GM19351 (cell line): ENCODE measurements around the gene IFIT2.
A peak's percentile ranks its signal among the peaks of the same experiment; 100 is the strongest.

Source experiments
- ATAC-seq: cut with Tn5 transposase; IDR thresholded peaks from one replicate; pipeline ENCODE4 v1.9.1; 2021; ENCODE audit warnings: mild to moderate bottlenecking, moderate library complexity; ENCODE audit not compliant: unreplicated experiment

IFIT2 gene

GRCh38 chr10:89337484-89337883 lies 35.6 kb downstream of the IFIT2 start:
- ATAC-seq = peak; percentile 31

- ATAC-seq = no peak
These were observed 36.9 kb downstream of the IFIT2 start for GRCh38 chr10:89338713-89339112.

- no peak for ATAC-seq
These were observed 38.0 kb downstream of the IFIT2 start for GRCh38 chr10:89339875-89340274.

GRCh38 chr10:89341649-89342048 lies 39.8 kb downstream of the IFIT2 start:
- ATAC-seq = no peak

- ATAC-seq = no peak
These were observed 40.5 kb downstream of the IFIT2 start for GRCh38 chr10:89342206-89342958.

- ATAC-seq = no peak
These were observed 41.4 kb downstream of the IFIT2 start for GRCh38 chr10:89343089-89343767.

- ATAC-seq = no peak
These were observed 42.3 kb downstream of the IFIT2 start for GRCh38 chr10:89344156-89344555.

- ATAC-seq = no peak
These were observed 43.6 kb downstream of the IFIT2 start for GRCh38 chr10:89345367-89346000.

- ATAC-seq = no peak
These were observed 44.8 kb downstream of the IFIT2 start for GRCh38 chr10:89346405-89347254.

- ATAC-seq = no peak
These were observed 46.0 kb downstream of the IFIT2 start for GRCh38 chr10:89347701-89348457.

- ATAC-seq = no peak
These were observed 46.6 kb downstream of the IFIT2 start for GRCh38 chr10:89348481-89348880.

GRCh38 chr10:89348975-89349374 lies 47.1 kb downstream of the IFIT2 start:
- ATAC-seq = no peak

- peak; percentile 25 for ATAC-seq
These were observed 48.9 kb downstream of the IFIT2 start for GRCh38 chr10:89350631-89351315.

- ATAC-seq = peak; percentile 89
These were observed 49.5 kb downstream of the IFIT2 start for GRCh38 chr10:89351412-89351779.

- peak; percentile 51 for ATAC-seq
These were observed 50.1 kb downstream of the IFIT2 start for GRCh38 chr10:89351780-89352597.

- no peak for ATAC-seq
These were observed 51.0 kb downstream of the IFIT2 start for GRCh38 chr10:89352802-89353201.

GRCh38 chr10:89355394-89355931 lies 53.6 kb downstream of the IFIT2 start:
- no peak for ATAC-seq

- no peak for ATAC-seq
These were observed 55.2 kb downstream of the IFIT2 start for GRCh38 chr10:89357096-89357495.

GRCh38 chr10:89357975-89358374 lies 56.1 kb downstream of the IFIT2 start:
- ATAC-seq = no peak
